Panc1 (cell line): ENCODE measurements around the gene RUNX1. TPM values are rescaled to one million over a fixed set of nuclear protein-coding genes. Genes with fewer than 3 reads are reported as not detected.

Experiments
- ATAC-seq: fragments of 200-7000 bp; cut with Tn5 transposase; 2 replicates; pipeline ENCODE4 v1.9.1; 2020; ENCODE audit warnings: mild to moderate bottlenecking, moderate library complexity
- BruUV-seq: library from RNA; stranded (reverse); fragments of 400-500 nt; replicated peaks from 2 replicates; lab custom pipeline; 2021; lab: Mats Ljungman, UMichigan
- CTCF ChIA-PET: fragments of 300-600 bp; sonication (Branson Sonifier 250); formaldehyde crosslinking; loops from one replicate; lab custom pipeline; 2022; ENCODE audit warnings: antibody characterized with exemption; lab: Charles Lee
- POLR2A ChIA-PET: fragments of 300-600 bp; sonication (Branson Sonifier 250); formaldehyde crosslinking; loops from one replicate; lab custom pipeline; 2022; ENCODE audit warnings: antibody characterized with exemption; lab: Charles Lee
- DNase-seq: peaks from one replicate; pipeline ENCODE4 v3.0.0-alpha.2; 2010; ENCODE audit warnings: low read depth, low spot score
- H3K27ac ChIP-seq: 2 replicates; pipeline ENCODE4 v1.5.1; 2011; ENCODE audit warnings: mild to moderate bottlenecking, low read length, inconsistent platforms
- H3K27me3 ChIP-seq: fragments of 200-500 bp; sonication (Bioruptor generic); 2 replicates; pipeline ENCODE4 v1.6.0; 2014; ENCODE audit warnings: low read length, inconsistent platforms; ENCODE audit not compliant: control insufficient read depth, insufficient read depth
- H3K36me3 ChIP-seq: fragments of 200-500 bp; sonication (Bioruptor generic); 2 replicates; pipeline ENCODE4 v1.5.1; 2014; ENCODE audit warnings: inconsistent platforms, mild to moderate bottlenecking, low read length, moderate library complexity; ENCODE audit not compliant: control insufficient read depth, insufficient read depth
- H3K4me1 ChIP-seq: 2 replicates; pipeline ENCODE4 v1.5.1; 2011; ENCODE audit warnings: inconsistent platforms, mild to moderate bottlenecking, low read length, moderate library complexity; ENCODE audit not compliant: control insufficient read depth, insufficient read depth
- H3K4me3 ChIP-seq, 2 experiments: 2 replicates each; pipeline ENCODE4 v1.5.1; 2011 to 2012; ENCODE audit warnings: low read depth in 2 of 2, low read length in 2 of 2, mild to moderate bottlenecking in 2 of 2, inconsistent platforms in 1 of 2, moderate library complexity in 1 of 2
- H3K9me3 ChIP-seq: fragments of 200-500 bp; sonication (Bioruptor generic); 2 replicates; pipeline ENCODE4 v1.5.1; 2014; ENCODE audit warnings: low read depth, mild to moderate bottlenecking, inconsistent platforms, low read length, moderate library complexity; ENCODE audit not compliant: control insufficient read depth, insufficient read depth
- POLR2AphosphoS5 ChIP-seq: IDR thresholded peaks from 2 replicates; pipeline ENCODE4 v1.6.1; 2012; ENCODE audit warnings: mild to moderate bottlenecking, low read depth, low read length, moderate library complexity
- SIN3A ChIP-seq: IDR thresholded peaks from 2 replicates; pipeline ENCODE4 v1.6.1; 2012; ENCODE audit warnings: low read depth, mild to moderate bottlenecking, low read length, moderate library complexity, borderline replicate concordance; ENCODE audit not compliant: insufficient read depth
- TCF7L2 ChIP-seq: IDR thresholded peaks from 2 replicates; pipeline ENCODE4 v1.6.1; 2011; ENCODE audit warnings: mild to moderate bottlenecking, low read depth, low read length, inconsistent platforms
- in situ Hi-C: cut with HindIII; loops from 2 replicates; pipeline ENCODE4 v1.10.0; 2016; ENCODE audit warnings: low sequenced_read_pairs, low pct_unique_long_range_greater_than_20kb
- intact Hi-C: fragments of 100-400 bp; cut with micrococcal nuclease; formaldehyde crosslinking; loops from one replicate; pipeline ENCODE4 v1.10.0; 2022; ENCODE audit not compliant: unreplicated experiment
- total RNA-seq: library from RNA; stranded (reverse); gene quantifications from one replicate; pipeline ENCODE4 v1.2.1, GENCODE V29; 2021; ENCODE audit not compliant: unreplicated experiment
- TF ChIP-seq, protein P1 (sequence below), 2 experiments: IDR thresholded peaks; 2 replicates each; pipeline ENCODE4 v1.6.1; 2011 to 2012; ENCODE audit warnings: low read depth in 2 of 2, control low read depth in 1 of 2, low read length in 1 of 2, mild to moderate bottlenecking in 1 of 2, moderate library complexity in 1 of 2; ENCODE audit not compliant: insufficient read depth in 1 of 2
- TF ChIP-seq, protein P2 (sequence below): fragments of 450-650 bp; IDR thresholded peaks from 2 replicates; pipeline ENCODE4 v1.5.1; 2017; ENCODE audit warnings: mild to moderate bottlenecking

RUNX1 gene
- total RNA-seq, 1 experiment from 2014 or later: 22.4 TPM

DNA sequence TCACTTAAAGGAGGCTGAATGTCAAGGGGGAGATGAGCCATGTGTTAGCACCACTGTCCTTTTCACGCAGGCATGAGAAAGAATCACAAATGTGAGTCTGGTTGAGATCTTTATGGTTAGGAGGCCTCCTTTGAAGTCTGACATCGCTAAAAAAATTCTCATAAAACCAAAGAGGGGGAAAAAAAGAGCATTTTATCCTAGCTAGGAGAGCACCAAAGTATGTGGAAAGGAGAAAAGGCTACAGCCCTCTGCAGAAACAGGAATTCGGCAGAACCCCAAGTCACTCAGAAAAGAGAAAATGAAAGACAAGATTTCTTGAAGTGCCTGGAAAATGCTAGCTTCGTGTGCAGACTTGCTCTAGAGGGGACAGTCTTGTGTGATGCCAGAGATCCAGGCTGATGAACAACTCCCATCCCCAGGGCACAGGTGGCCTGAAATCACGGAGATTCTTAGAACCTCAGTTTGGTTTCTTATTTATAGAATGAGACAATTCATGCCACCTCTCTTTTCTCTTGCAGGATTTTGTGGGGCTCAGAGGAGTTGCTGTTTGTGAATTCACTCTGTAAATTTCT lies 61.5 kb downstream of the RUNX1 start:
- TF ChIP-seq TCF7L2 (peak; percentile 33; the same call in 1 of the 2 replicates), SIN3A (no peak), POLR2AphosphoS5 (no peak)
- TF ChIP-seq, protein P1, sequence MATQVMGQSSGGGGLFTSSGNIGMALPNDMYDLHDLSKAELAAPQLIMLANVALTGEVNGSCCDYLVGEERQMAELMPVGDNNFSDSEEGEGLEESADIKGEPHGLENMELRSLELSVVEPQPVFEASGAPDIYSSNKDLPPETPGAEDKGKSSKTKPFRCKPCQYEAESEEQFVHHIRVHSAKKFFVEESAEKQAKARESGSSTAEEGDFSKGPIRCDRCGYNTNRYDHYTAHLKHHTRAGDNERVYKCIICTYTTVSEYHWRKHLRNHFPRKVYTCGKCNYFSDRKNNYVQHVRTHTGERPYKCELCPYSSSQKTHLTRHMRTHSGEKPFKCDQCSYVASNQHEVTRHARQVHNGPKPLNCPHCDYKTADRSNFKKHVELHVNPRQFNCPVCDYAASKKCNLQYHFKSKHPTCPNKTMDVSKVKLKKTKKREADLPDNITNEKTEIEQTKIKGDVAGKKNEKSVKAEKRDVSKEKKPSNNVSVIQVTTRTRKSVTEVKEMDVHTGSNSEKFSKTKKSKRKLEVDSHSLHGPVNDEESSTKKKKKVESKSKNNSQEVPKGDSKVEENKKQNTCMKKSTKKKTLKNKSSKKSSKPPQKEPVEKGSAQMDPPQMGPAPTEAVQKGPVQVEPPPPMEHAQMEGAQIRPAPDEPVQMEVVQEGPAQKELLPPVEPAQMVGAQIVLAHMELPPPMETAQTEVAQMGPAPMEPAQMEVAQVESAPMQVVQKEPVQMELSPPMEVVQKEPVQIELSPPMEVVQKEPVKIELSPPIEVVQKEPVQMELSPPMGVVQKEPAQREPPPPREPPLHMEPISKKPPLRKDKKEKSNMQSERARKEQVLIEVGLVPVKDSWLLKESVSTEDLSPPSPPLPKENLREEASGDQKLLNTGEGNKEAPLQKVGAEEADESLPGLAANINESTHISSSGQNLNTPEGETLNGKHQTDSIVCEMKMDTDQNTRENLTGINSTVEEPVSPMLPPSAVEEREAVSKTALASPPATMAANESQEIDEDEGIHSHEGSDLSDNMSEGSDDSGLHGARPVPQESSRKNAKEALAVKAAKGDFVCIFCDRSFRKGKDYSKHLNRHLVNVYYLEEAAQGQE (IDR thresholded peaks at IDR 0.05; ENCODE audit: insufficient read depth in 1 of 2, low read depth in 2 of 2, low read length in 1 of 2): no peak
- no peak for DNase-seq
- ChIA-PET POLR2A (no interaction called here), CTCF (no interaction called here)
- no peaks in the 10 kb centered on the region for H3K27me3 ChIP-seq
- ATAC-seq: no peak
- no peaks in the 10 kb centered on the region for H3K36me3 ChIP-seq
- intact Hi-C loops: no loop called here
- in situ Hi-C loops: no loop called here
- no TSS peak for BruUV-seq
- H3K4me3 ChIP-seq: no peak overlapping the region
- no peaks in the 10 kb centered on the region for H3K9me3 ChIP-seq
- H3K27ac ChIP-seq: no peak overlapping the region
- H3K4me1 ChIP-seq: no peaks in the 10 kb centered on the region

DNA sequence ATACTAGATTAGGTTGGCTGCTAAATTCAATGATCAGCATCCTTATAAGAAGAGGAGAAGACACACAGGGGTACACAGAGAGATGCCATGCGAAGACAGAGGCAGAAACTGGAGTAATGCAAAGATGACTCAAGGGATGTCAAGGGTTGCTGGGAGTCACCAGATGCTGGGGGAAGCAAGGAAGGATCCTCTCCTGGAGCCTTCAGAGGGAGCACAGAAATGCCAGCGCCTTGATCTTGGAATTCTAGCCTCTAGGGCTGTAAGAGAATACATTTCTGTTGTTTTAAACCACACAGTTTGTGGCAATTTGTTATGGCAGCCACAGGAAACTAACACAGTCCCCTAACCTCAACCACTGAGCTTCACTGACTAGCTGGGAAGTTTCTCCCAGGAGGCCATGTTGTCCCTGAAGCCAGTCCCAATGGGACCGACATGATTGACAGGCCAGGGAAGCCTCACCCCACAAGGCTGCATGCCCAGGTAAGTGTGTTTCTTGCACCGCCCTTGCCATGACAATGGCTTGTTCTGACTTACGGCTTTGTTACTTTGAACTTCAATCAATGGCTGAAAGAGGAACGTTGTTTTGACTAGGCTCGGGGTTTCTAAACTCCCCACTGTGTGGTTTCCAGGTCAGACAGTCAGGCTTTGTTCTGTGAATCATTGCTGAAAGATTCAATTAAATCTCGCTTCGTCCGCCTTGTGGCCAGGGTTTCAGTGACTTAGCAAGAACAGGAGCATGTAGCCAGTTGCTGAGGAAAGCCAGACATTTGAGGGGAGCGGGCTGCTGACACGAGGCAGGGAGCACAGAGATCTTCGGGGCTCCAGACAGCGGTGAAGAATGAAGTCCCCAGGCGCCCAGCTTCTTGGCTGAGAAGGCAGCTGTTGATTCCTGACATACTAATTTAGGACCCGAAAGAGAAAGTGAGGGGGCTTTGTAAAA lies 62.3 kb downstream of the RUNX1 start:
- BruUV-seq: no TSS peak
- no peaks in the 10 kb centered on the region for H3K4me1 ChIP-seq
- CTCF ChIA-PET: no interaction called here
- no peak overlapping the region for H3K27ac ChIP-seq
- no peak; the same call in 1 of the 2 replicates for ATAC-seq
- H3K27me3 ChIP-seq: no peaks in the 10 kb centered on the region
- intact Hi-C loops: no loop called here
- no peaks in the 10 kb centered on the region for H3K36me3 ChIP-seq
- DNase-seq: no peak
- H3K4me3 ChIP-seq: no peak overlapping the region
- TF ChIP-seq TCF7L2 (no peak), SIN3A (no peak), POLR2AphosphoS5 (no peak)
- TF ChIP-seq, protein P2, sequence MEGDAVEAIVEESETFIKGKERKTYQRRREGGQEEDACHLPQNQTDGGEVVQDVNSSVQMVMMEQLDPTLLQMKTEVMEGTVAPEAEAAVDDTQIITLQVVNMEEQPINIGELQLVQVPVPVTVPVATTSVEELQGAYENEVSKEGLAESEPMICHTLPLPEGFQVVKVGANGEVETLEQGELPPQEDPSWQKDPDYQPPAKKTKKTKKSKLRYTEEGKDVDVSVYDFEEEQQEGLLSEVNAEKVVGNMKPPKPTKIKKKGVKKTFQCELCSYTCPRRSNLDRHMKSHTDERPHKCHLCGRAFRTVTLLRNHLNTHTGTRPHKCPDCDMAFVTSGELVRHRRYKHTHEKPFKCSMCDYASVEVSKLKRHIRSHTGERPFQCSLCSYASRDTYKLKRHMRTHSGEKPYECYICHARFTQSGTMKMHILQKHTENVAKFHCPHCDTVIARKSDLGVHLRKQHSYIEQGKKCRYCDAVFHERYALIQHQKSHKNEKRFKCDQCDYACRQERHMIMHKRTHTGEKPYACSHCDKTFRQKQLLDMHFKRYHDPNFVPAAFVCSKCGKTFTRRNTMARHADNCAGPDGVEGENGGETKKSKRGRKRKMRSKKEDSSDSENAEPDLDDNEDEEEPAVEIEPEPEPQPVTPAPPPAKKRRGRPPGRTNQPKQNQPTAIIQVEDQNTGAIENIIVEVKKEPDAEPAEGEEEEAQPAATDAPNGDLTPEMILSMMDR: no peak
- TF ChIP-seq, protein P1 (IDR thresholded peaks at IDR 0.05; ENCODE audit: insufficient read depth in 1 of 2, low read depth in 2 of 2, low read length in 1 of 2): no peak
- H3K9me3 ChIP-seq: no peaks in the 10 kb centered on the region
- in situ Hi-C loops: no loop called here
- POLR2A ChIA-PET: no interaction called here
